Dendritic cell treated with granulocyte-macrophage colony-stimulating factor and Interleukin-4, amounts not matched to agents 40 ng/mL and 50 ng/mL, for 4 days (primary cell): ENCODE measurements around the gene FOXN4.

Experiments
- H3K27ac Mint-ChIP-seq: one replicate; pipeline ENCODE4 v1.8.0; 2022; ENCODE audit warnings: mild to moderate bottlenecking, mixed read lengths
- H3K27me3 Mint-ChIP-seq: one replicate; pipeline ENCODE4 v1.8.0; 2022; ENCODE audit warnings: mild to moderate bottlenecking, mixed read lengths
- H3K36me3 Mint-ChIP-seq: one replicate; pipeline ENCODE4 v1.8.0; 2022; ENCODE audit warnings: low read depth, mixed read lengths
- H3K4me1 Mint-ChIP-seq: one replicate; pipeline ENCODE4 v1.8.0; 2022; ENCODE audit warnings: low read depth, mixed read lengths
- H3K4me3 Mint-ChIP-seq: one replicate; pipeline ENCODE4 v1.8.0; 2022; ENCODE audit warnings: mild to moderate bottlenecking, moderate library complexity, mixed read lengths
- H3K9me3 Mint-ChIP-seq: one replicate; pipeline ENCODE4 v1.8.0; 2022; ENCODE audit warnings: mixed read lengths
- intact Hi-C: fragments of 100-400 bp; cut with micrococcal nuclease; formaldehyde crosslinking; loops from one replicate; pipeline ENCODE4 v1.15.0; 2022

FOXN4 gene

GRCh38 chr12:109308534-109309380 is at the start of gene FOXN4:
FOXN4 (minus strand) TSS chr12:109309284; CDS start chr12:109308321, 963 bp downstream.
- Mint-ChIP-seq H3K27me3 (peaks cover 82% of the 10 kb centered on the region), H3K27ac (no peak within 1 kb of the TSS), H3K36me3 (no peaks in the 10 kb centered on the region), H3K9me3 (no peaks in the 10 kb centered on the region), H3K4me1 (peaks cover 11% of the 10 kb centered on the region), H3K4me3 (peak within 1 kb of the TSS; percentile 76)
- intact Hi-C loops, result no loop called here

DNA sequence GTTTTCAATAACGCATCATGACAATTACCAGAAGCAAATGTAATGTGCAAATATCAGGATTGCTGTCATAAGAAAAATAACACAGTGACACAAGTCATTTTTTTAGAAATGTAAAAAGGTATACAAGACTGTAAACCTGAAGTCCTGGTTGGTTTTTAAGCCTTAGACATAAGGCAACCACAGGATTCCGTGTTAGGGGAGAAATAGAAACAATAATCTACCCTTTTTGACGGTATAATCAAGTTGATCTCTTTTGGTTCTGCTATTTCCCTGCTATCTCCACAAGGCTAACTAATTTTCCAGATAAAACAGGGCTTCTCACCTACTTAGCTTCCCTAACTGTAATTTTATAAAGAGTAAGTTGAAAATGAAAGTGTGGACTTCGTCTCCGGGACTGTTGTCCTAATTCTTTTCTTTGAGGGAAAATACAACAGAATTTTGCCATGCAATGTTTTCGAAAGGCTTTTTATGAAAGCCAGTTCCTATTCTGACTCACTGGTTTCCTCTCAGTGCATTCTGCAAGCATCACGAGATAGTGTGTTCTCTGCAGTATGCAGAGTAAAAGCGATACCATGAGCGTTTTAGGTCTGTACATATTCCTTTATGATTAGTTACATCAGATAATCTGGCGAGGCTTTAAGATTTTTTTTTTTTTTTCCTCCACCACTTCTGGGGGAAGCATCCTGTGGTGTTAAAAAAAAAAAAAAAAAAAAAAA is 49.2 kb upstream of the FOXN4 start:
- Mint-ChIP-seq H3K27ac (no peak overlapping the region), H3K27me3 (peaks cover 19% of the 10 kb centered on the region)
- intact Hi-C loops, result no loop called here

GRCh38 chr12:109357032-109357431 is 47.9 kb upstream of the FOXN4 start:
- H3K27ac Mint-ChIP-seq, result no peak overlapping the region
- no peaks in the 10 kb centered on the region for H3K9me3 Mint-ChIP-seq
- intact Hi-C loops, result no loop called here
- H3K36me3 Mint-ChIP-seq, result no peaks in the 10 kb centered on the region
- no peak overlapping the region for H3K4me3 Mint-ChIP-seq
- peaks cover 19% of the 10 kb centered on the region for H3K27me3 Mint-ChIP-seq
- no peaks in the 10 kb centered on the region for H3K4me1 Mint-ChIP-seq

More for the DNA sequence above, 49.2 kb upstream of the FOXN4 start:
- no peaks in the 10 kb centered on the region for H3K4me1 Mint-ChIP-seq
- H3K9me3 Mint-ChIP-seq, result no peaks in the 10 kb centered on the region
- no peak overlapping the region for H3K4me3 Mint-ChIP-seq
- no peaks in the 10 kb centered on the region for H3K36me3 Mint-ChIP-seq

- Mint-ChIP-seq H3K4me3 (no peak overlapping the region), H3K36me3 (no peaks in the 10 kb centered on the region), H3K4me1 (no peaks in the 10 kb centered on the region), H3K9me3 (no peaks in the 10 kb centered on the region), H3K27ac (no peak overlapping the region), H3K27me3 (peaks cover 19% of the 10 kb centered on the region)
- intact Hi-C loops, result no loop called here
Observed at GRCh38 chr12:109356577-109356976, 47.5 kb upstream of the FOXN4 start.

GRCh38 chr12:109352184-109352583 is 43.1 kb upstream of the FOXN4 start:
- Mint-ChIP-seq H3K4me1 (no peaks in the 10 kb centered on the region), H3K27ac (no peak overlapping the region), H3K36me3 (no peaks in the 10 kb centered on the region), H3K27me3 (peaks cover 11% of the 10 kb centered on the region), H3K9me3 (no peaks in the 10 kb centered on the region), H3K4me3 (no peak overlapping the region)
- intact Hi-C loops, result no loop called here

DNA sequence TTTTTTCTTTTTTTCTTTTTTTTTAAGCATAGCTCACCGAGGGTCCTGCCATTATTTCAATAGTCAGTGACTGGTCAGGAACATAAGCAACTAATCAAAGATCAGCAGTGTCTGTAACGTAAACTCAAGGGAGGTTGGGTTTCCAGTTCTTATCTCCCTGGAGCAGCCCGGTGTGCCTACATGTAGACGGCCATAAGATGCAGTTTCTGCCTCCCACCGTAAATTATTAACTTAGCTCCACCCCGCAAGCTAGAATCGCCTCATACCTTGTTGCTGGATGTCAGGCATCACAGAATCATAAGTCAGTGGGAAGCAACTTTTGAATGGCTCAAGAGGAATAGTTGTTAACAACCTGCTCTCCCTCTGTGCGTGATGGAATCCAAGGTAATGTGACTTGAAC is 38.5 kb upstream of the FOXN4 start, which contains the start of gene MYO1H:
Gene MYO1H, plus strand, starts transcription at position 312 of the 400 bp plus-strand sequence. Its CDS starts 61 bp downstream, at position 373.
- intact Hi-C loops, result no loop called here
- no peaks in the 10 kb centered on the region for H3K9me3 Mint-ChIP-seq

DNA sequence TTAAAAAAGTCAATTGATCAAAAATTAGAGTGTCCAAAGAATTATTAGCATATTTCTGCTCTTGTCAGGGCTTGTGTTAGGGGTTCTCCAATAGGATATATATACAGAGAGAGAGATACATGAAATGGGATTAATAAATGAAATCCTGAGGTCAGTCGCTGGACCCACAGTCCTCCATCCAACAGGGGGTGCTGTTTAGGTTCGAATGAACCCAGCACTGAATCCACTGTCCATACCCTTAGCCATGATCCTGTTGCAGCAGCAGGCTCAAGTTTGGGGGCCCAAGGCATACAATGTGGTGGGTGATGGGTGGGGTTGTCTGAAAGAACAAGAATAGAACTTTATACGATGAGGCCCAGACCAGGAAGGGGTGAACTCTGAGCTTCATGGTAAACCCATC is 37.8 kb upstream of the FOXN4 start:
- intact Hi-C loops, result no loop called here
- no peak overlapping the region for H3K27ac Mint-ChIP-seq
- H3K9me3 Mint-ChIP-seq, result no peaks in the 10 kb centered on the region
- no peaks in the 10 kb centered on the region for H3K36me3 Mint-ChIP-seq
- H3K27me3 Mint-ChIP-seq, result peaks cover 2% of the 10 kb centered on the region
- no peaks in the 10 kb centered on the region for H3K4me1 Mint-ChIP-seq
- H3K4me3 Mint-ChIP-seq, result no peak overlapping the region

More for the DNA sequence above, 38.5 kb upstream of the FOXN4 start, which contains the start of gene MYO1H:
- Mint-ChIP-seq H3K27me3 (no peaks in the 10 kb centered on the region), H3K4me1 (no peaks in the 10 kb centered on the region), H3K27ac (no peak within 1 kb of the TSS), H3K36me3 (no peaks in the 10 kb centered on the region), H3K4me3 (no peak within 1 kb of the TSS)

DNA sequence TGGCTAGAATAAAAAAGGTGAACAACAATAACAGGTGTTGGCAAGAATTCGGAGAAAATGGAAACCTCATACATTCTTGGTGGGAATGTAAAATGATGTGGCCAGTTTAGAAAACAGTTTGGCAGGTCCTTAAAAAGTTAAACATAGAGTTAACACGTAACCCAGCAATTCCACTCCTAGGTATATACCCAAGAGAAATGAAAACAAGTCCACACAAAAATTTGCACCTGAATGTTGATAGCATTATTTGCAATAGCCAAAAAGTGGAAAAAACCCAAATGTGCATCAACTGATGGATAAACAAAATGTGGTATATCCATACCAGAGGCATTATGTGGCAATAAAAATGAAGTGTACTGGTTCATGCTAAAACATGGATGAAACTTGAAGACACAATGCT is 36.3 kb upstream of the FOXN4 start:
- H3K27ac Mint-ChIP-seq, result no peak overlapping the region
- intact Hi-C loops, result no loop called here
- no peaks in the 10 kb centered on the region for H3K4me1 Mint-ChIP-seq
- H3K27me3 Mint-ChIP-seq, result peaks cover 2% of the 10 kb centered on the region
- H3K4me3 Mint-ChIP-seq, result no peak overlapping the region
- H3K9me3 Mint-ChIP-seq, result no peaks in the 10 kb centered on the region
- no peaks in the 10 kb centered on the region for H3K36me3 Mint-ChIP-seq

DNA sequence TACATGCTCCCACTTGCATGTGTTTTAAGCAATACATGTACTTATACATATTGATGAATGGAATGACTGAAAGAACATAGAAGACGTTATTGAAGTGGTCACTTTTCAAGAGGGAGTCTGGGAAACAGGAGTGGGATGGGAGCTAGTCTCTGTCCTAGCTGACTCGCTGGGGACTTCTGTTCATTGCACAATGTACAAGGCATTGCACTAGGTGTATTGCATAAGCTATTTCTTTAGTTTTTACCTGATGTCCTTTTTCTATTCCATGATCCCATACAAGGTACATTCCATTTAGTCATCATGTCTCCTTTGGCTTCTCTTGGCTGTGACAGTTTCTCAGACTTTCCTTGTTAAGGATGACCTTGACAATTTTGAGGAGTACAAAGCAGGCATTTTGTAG is 34.6 kb upstream of the FOXN4 start:
- Mint-ChIP-seq H3K36me3 (no peaks in the 10 kb centered on the region), H3K27ac (no peak overlapping the region), H3K9me3 (no peaks in the 10 kb centered on the region), H3K4me3 (no peak overlapping the region), H3K4me1 (no peaks in the 10 kb centered on the region), H3K27me3 (peaks cover 7% of the 10 kb centered on the region)
- intact Hi-C loops, result no loop called here

DNA sequence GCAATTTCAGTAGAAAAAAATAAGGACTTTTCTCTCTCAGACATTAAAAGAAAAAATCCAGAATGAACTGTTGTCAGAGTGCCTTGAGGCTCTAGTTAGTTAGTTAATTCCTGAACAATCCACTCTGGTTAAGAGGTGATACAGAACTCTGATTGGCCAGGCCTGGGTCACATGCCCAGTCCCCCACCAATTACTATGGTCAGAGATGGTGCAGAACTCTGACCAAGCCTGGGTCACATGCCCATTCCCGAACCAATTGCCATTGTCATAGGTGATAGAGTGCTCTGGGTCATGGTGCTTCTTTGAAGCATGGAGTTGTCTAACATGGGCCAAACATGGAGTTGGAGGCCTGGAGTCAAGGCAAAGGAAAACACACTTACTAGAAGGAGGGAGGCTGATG is 27.5 kb upstream of the FOXN4 start:
- H3K27me3 Mint-ChIP-seq, result peaks cover 7% of the 10 kb centered on the region
- intact Hi-C loops, result no loop called here
- H3K4me3 Mint-ChIP-seq, result no peak overlapping the region
- no peaks in the 10 kb centered on the region for H3K36me3 Mint-ChIP-seq
- no peak overlapping the region for H3K27ac Mint-ChIP-seq
- no peaks in the 10 kb centered on the region for H3K4me1 Mint-ChIP-seq
- no peaks in the 10 kb centered on the region for H3K9me3 Mint-ChIP-seq

GRCh38 chr12:109334887-109335286 is 25.8 kb upstream of the FOXN4 start:
- Mint-ChIP-seq H3K4me3 (no peak overlapping the region), H3K9me3 (no peaks in the 10 kb centered on the region), H3K4me1 (no peaks in the 10 kb centered on the region), H3K36me3 (no peaks in the 10 kb centered on the region), H3K27ac (no peak overlapping the region), H3K27me3 (peaks cover 7% of the 10 kb centered on the region)
- intact Hi-C loops, result no loop called here

DNA sequence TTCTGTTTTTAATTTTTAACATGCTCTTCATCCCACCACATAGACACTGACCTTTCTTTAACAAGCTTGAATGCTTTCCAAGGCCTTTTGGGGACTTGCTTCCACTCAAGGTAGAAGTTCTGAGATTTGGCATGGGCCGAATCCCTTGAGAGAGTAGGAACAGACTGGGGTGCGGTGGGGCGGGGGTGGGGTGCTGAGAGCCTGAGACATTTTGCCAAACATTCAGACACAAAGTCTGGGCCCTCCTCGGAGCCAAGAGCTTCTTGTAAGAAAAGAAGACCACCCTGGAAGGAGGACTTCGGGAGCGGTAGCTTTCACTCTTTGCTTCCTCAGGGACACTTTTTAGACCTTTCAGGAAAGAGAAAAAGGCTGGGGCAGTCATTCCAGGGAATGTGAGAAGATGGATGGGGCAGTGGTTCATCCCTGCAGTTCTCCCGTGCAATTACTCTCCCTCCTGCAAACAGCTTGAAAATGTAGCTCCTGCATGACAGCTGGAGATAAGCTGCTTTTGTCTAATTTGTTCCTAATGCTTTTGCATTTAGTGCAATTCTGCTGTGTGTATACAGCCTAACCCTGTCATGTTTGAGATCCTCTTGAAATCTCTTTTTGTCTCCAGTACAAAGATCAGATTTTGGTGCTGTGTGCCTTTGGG is 22.3 kb upstream of the FOXN4 start:
- Mint-ChIP-seq H3K9me3 (no peaks in the 10 kb centered on the region), H3K4me1 (no peaks in the 10 kb centered on the region), H3K27me3 (peaks cover 2% of the 10 kb centered on the region), H3K4me3 (no peak overlapping the region), H3K36me3 (no peaks in the 10 kb centered on the region), H3K27ac (no peak overlapping the region)
- intact Hi-C loops, result no loop called here

- Mint-ChIP-seq H3K4me1 (no peaks in the 10 kb centered on the region), H3K4me3 (no peak overlapping the region), H3K9me3 (no peaks in the 10 kb centered on the region), H3K36me3 (no peaks in the 10 kb centered on the region), H3K27me3 (no peaks in the 10 kb centered on the region), H3K27ac (no peak overlapping the region)
- intact Hi-C loops, result no loop called here
Observed at GRCh38 chr12:109330282-109331230, 21.5 kb upstream of the FOXN4 start.
